Activated CD4-positive, CD25-positive, alpha-beta regulatory T cell treated with anti-CD3 and anti-CD28 coated beads, Interleukin-2, amount 50 U/mL, for 72 hours (primary cell): ENCODE data around the gene AQP5.

Source experiments
- DNase-seq: peaks from one replicate; pipeline ENCODE4 v3.0.0; 2021

AQP5 gene

GRCh38 chr12:49951411-49952240 is 10.0 kb upstream of the AQP5 start:
- no peak for DNase-seq

- no peak for DNase-seq
These were observed 9.1 kb upstream of the AQP5 start for GRCh38 chr12:49952391-49953055.

- no peak for DNase-seq
These were observed 8.5 kb upstream of the AQP5 start for GRCh38 chr12:49953151-49953550.

- DNase-seq: no peak
These were observed 7.5 kb upstream of the AQP5 start for GRCh38 chr12:49953961-49954846.

GRCh38 chr12:49954863-49955830 is 6.5 kb upstream of the AQP5 start:
- no peak for DNase-seq

GRCh38 chr12:49955899-49956662 is 5.6 kb upstream of the AQP5 start:
- DNase-seq: no peak

DNA sequence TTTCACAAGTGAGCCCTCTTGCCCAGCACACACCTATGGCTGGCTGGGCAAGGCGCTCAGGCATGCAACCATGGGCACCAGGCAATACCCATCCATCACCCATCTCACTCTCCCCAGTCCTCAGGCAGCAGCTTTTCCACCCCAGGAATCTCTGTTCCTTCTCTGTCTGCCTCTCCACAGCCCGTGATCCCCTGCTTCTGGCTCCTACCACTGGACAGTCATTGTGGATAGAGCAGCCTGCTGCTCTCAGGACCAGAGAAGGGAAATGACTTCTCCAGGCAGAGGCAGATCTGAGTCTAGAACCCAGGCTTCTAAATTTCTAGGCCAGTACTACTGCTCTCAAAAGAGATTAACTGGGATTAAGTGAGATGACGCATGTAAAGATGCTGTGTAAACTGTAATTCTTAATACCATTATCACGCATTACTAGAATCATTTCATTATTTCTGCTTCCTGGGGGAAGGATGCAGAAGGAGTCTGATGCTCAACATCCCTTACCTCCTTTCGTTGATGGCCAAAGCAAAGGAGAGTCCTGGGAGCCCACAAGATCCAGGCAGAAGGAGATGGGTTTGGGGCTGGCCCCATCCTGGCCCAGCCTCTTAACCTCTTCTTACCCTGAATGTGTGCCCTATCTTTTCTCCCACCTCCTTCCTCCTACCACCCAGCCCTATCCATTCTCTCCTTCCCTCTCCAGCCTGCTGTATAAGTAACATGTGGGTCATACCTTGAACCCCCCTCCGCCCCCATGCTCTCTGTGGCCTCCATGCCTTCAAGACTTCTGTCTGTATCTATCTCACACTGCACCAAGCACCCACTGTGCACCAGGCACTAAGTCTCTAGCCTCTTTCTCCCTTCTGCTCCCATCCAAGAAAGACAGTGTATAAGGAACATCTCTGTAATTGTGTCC is 4.8 kb upstream of the AQP5 start:
- DNase-seq: no peak

DNA sequence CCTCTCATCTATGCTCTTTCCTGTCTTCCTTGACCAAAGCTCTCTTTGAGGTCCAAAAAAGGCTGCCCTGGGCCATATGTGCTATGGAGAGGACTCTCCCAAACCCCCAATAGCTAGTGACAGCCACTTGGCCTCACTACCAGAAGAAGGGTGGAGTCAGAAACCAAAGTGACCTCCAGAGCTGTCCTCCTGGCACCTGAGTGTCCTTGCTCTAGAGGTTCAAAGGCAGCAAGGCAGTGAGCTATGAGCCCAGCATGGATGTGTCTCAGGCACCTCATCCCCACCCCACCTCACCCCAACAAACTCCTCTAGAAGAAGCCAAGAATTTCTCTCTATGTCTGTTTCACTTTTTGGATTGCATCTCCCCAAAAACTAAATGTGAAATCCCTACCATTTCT is 4.1 kb upstream of the AQP5 start:
- no peak for DNase-seq

- no peak for DNase-seq
These were observed 1.8 kb upstream of the AQP5 start for GRCh38 chr12:49959685-49960473.

DNA sequence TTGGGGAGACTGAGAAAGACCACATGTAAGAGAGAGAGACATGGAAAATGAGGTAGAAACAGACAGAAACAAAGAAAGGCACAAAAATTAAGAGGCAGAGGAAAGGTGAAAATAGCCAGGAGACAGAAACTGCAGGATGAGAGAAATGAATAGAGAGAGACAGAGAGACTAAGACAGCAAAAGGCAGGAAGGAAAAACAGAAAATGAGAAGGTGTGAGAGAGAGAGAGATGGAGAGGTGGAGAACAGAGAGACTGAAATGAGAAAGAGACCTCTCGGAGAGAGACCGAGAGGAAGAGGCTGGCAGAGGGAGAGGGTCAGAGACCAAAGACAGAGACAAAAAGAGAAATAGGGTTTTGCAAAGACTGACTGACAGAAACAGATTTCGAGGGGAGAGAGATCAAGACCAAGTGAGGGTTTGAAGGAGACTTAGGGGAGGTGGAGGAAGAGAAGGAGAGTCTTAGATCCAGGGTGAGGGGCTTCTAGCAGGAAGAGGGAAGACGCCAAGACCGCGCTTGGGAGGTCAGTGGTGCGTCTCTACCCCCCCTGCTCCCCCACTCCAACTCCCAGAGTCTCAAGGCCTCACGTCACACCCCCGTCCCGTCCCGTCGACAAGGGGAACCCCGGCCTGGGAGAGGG is 1.1 kb upstream of the AQP5 start:
- DNase-seq: no peak

- no peak for DNase-seq
These were observed 507 bp downstream of the AQP5 start for GRCh38 chr12:49961993-49962764.

- no peak for DNase-seq
These were observed 1.4 kb downstream of the AQP5 start for GRCh38 chr12:49962861-49963765.

GRCh38 chr12:49963976-49964815 is 2.5 kb downstream of the AQP5 start:
- no peak for DNase-seq

DNA sequence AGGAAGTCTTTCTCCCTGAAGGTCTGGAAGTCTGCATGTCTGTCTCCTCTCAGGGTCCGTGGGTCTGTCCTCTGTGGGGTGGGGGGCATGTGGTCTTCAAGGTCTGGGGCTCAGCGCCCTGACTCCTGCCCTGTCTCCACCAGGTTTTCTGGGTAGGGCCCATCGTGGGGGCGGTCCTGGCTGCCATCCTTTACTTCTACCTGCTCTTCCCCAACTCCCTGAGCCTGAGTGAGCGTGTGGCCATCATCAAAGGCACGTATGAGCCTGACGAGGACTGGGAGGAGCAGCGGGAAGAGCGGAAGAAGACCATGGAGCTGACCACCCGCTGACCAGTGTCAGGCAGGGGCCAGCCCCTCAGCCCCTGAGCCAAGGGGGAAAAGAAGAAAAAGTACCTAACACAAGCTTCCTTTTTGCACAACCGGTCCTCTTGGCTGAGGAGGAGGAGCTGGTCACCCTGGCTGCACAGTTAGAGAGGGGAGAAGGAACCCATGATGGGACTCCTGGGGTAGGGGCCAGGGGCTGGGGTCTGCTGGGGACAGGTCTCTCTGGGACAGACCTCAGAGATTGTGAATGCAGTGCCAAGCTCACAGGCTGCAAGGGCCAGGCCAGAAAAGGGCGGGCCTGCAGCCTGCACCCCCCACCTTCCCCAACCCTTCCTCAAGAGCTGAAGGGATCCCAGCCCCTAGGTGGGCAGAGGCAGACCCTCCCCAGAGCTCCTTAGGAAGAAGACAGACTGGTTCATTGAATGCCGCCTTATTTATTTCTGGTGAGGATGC is 3.4 kb downstream of the AQP5 start:
- DNase-seq: no peak

GRCh38 chr12:49965836-49966235 is 4.2 kb downstream of the AQP5 start:
- DNase-seq: no peak
